HUES48 (cell line): ENCODE measurements around the gene SULT4A1.

Experiments
- H3K27ac ChIP-seq: one replicate; pipeline ENCODE4 v1.7.0; 2013; ENCODE audit warnings: low read depth, low read length, inconsistent platforms
- H3K27me3 ChIP-seq: 2 replicates; pipeline ENCODE4 v1.6.1; 2013; ENCODE audit warnings: mild to moderate bottlenecking, low read length; ENCODE audit not compliant: control insufficient read depth, insufficient read depth
- H3K36me3 ChIP-seq: 2 replicates; pipeline ENCODE4 v1.6.1; 2013; ENCODE audit warnings: low read length; ENCODE audit not compliant: control insufficient read depth, insufficient read depth
- H3K4me1 ChIP-seq: 2 replicates; pipeline ENCODE4 v1.6.1; 2013; ENCODE audit warnings: mild to moderate bottlenecking, low read length; ENCODE audit not compliant: control insufficient read depth, insufficient read depth
- H3K4me3 ChIP-seq: 2 replicates; pipeline ENCODE4 v1.5.1; 2013; ENCODE audit warnings: mild to moderate bottlenecking, low read depth, low read length
- H3K9ac ChIP-seq: 2 replicates; pipeline ENCODE4 v1.6.1; 2013; ENCODE audit warnings: mild to moderate bottlenecking, low read depth, low read length, moderate library complexity
- H3K9me3 ChIP-seq: 2 replicates; pipeline ENCODE4 v1.6.1; 2013; ENCODE audit warnings: low read length; ENCODE audit not compliant: control insufficient read depth, insufficient read depth

SULT4A1 gene

DNA sequence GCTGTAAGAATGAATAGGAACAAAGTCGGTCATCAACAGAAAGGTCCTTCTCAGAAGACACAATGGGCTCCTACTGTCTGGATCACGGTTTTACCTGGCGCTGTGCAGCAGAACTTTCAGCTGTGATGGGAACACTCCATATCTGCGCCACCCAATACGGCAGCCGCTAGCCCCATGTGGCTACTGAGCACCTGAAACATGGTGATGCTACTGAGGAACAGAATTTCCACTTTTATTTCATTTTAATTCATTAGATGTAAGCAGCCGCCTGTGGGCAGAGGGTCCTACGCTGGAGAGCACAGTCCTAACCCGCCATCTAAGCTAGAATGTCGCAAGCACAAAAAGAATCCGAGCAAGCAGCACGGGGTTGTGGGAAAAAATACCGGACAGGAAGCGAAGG is 2.7 kb downstream of the SULT4A1 start:
- H3K9ac ChIP-seq: no peak overlapping the region
- peaks cover 4% of the 10 kb centered on the region; the same call in 1 of the 2 replicates for H3K9me3 ChIP-seq
- H3K4me3 ChIP-seq: no peak overlapping the region
- no peaks in the 10 kb centered on the region for H3K27me3 ChIP-seq
- H3K27ac ChIP-seq: no peak overlapping the region
- peaks cover 21% of the 10 kb centered on the region for H3K4me1 ChIP-seq
- H3K36me3 ChIP-seq: no peaks in the 10 kb centered on the region

GRCh38 chr22:43859176-43859575 is 3.1 kb downstream of the SULT4A1 start:
- Histone ChIP-seq H3K9ac (no peak overlapping the region), H3K4me1 (peaks cover 21% of the 10 kb centered on the region), H3K27me3 (no peaks in the 10 kb centered on the region), H3K4me3 (no peak overlapping the region), H3K27ac (no peak overlapping the region), H3K36me3 (no peaks in the 10 kb centered on the region), H3K9me3 (peaks cover 4% of the 10 kb centered on the region; the same call in 1 of the 2 replicates)

- H3K36me3 ChIP-seq: no peaks in the 10 kb centered on the region
- H3K9ac ChIP-seq: no peak overlapping the region
- H3K27me3 ChIP-seq: no peaks in the 10 kb centered on the region
- H3K4me1 ChIP-seq: peaks cover 25% of the 10 kb centered on the region
- H3K9me3 ChIP-seq: peaks cover 4% of the 10 kb centered on the region; the same call in 1 of the 2 replicates
- H3K27ac ChIP-seq: no peak overlapping the region
- no peak overlapping the region for H3K4me3 ChIP-seq
Measured at GRCh38 chr22:43858156-43858895, 4.0 kb downstream of the SULT4A1 start.

- Histone ChIP-seq H3K27me3 (no peaks in the 10 kb centered on the region), H3K36me3 (no peaks in the 10 kb centered on the region), H3K4me3 (no peak overlapping the region), H3K4me1 (peaks cover 25% of the 10 kb centered on the region), H3K27ac (no peak overlapping the region), H3K9me3 (peaks cover 4% of the 10 kb centered on the region; the same call in 1 of the 2 replicates), H3K9ac (no peak overlapping the region)
Measured at GRCh38 chr22:43857367-43857766, 4.9 kb downstream of the SULT4A1 start.

DNA sequence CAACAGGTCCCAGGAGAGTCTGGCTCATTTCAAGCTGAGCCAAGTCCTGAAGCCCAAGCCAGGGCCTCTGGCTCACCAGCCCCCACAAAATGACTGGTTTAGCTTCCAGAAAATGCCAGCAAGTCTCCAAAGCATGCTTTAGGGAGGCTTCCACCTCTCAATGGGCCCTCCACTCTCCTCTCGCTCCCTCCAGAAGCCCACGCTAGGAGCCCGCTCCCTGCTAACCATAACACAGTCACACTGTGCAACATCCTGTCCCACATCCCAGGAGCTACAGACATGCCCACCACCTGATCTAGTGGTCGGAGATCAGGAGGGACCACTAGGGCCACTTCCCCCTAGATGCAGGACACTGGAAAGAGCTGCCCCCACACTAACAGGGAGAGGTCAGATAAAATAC is 6.9 kb downstream of the SULT4A1 start:
- Histone ChIP-seq H3K9ac (no peak overlapping the region), H3K4me1 (peaks cover 16% of the 10 kb centered on the region; the same call in 1 of the 2 replicates), H3K9me3 (peaks cover 4% of the 10 kb centered on the region; the same call in 1 of the 2 replicates), H3K27ac (no peak overlapping the region), H3K36me3 (no peaks in the 10 kb centered on the region), H3K27me3 (no peaks in the 10 kb centered on the region), H3K4me3 (no peak overlapping the region)

GRCh38 chr22:43854786-43855271 is 7.5 kb downstream of the SULT4A1 start:
- Histone ChIP-seq H3K36me3 (no peaks in the 10 kb centered on the region), H3K27ac (no peak overlapping the region), H3K27me3 (no peaks in the 10 kb centered on the region), H3K4me1 (peaks cover 16% of the 10 kb centered on the region; the same call in 1 of the 2 replicates), H3K9ac (no peak overlapping the region), H3K9me3 (peaks cover 4% of the 10 kb centered on the region; the same call in 1 of the 2 replicates), H3K4me3 (no peak overlapping the region)

DNA sequence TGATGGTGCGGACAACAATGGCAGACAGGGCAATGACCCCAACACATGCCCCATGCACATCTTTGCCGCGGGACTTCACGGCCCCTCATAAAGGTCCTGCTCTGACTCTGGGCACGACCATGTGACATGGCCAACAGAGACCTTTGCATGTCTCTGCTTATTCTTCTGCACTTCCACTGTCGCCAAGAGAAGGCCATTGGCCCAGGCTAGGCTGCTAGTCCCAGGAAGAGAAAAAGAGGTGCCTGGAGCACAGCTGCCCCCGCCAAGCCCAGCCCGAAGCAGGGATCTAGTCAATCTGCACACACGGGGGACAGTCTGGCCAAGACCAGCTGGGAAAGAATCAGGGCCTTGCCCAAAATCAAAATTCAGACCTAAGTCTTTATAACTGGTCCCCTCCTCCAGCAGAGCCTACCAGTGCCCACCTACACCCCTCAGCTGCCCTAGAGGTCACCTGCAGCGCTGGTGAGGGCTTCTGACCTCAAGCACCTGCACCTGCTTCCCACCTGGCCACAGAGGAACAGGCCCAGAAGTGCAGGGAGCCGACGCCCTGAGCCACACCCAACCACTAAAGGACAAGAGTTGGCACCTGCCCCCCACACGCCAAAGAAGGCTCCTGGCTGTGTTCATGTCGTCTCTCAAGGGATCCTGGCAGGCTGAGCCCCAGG is 8.1 kb downstream of the SULT4A1 start:
- Histone ChIP-seq H3K9ac (no peak overlapping the region), H3K27ac (no peak overlapping the region), H3K4me3 (no peak overlapping the region), H3K27me3 (no peaks in the 10 kb centered on the region), H3K4me1 (peaks cover 13% of the 10 kb centered on the region; the same call in 1 of the 2 replicates), H3K36me3 (no peaks in the 10 kb centered on the region), H3K9me3 (peaks cover 4% of the 10 kb centered on the region; the same call in 1 of the 2 replicates)

- Histone ChIP-seq H3K4me1 (peaks cover 8% of the 10 kb centered on the region; the same call in 1 of the 2 replicates), H3K36me3 (no peaks in the 10 kb centered on the region), H3K27ac (no peak overlapping the region), H3K9ac (no peak overlapping the region), H3K4me3 (no peak overlapping the region), H3K9me3 (peaks cover 4% of the 10 kb centered on the region; the same call in 1 of the 2 replicates), H3K27me3 (no peaks in the 10 kb centered on the region)
Measured at GRCh38 chr22:43853328-43853931, 8.9 kb downstream of the SULT4A1 start.

DNA sequence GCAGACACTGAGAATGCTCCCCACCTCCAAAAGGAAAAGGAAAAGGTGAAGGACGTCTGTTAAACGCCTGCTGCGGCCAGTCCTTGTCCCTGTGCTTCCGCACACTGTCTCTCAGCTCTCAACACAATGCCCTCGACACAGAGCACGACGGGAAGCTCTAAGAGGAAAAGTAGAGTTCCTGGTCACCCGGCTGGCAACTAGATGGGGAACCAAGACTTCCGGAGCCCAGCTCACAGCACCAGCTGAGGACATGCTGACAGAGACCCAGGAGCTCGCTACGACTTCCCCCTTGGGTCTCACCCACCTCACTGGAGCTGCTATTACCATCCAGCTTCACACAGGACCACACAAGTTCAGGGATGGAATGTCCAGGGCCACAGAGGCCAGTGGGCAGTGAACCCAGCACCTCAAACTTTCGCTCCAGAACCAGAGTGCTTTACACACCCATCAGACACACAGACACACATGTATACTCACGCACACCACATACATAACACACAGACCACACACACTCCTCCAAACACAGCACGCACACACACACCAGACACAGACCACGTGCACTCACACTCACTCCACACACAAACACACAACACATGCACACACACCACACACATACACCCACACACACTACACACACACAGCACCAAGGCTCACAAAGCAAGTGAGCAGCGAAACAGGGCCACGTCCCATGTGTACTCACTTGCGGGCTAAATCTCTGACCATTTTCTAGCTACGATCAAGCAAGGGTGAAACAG is 9.6 kb downstream of the SULT4A1 start:
- H3K27me3 ChIP-seq: no peaks in the 10 kb centered on the region
- no peak overlapping the region for H3K27ac ChIP-seq
- H3K36me3 ChIP-seq: no peaks in the 10 kb centered on the region
- H3K9me3 ChIP-seq: peaks cover 4% of the 10 kb centered on the region; the same call in 1 of the 2 replicates
- no peak overlapping the region for H3K4me3 ChIP-seq
- peaks cover 6% of the 10 kb centered on the region; the same call in 1 of the 2 replicates for H3K4me1 ChIP-seq
- H3K9ac ChIP-seq: no peak overlapping the region

DNA sequence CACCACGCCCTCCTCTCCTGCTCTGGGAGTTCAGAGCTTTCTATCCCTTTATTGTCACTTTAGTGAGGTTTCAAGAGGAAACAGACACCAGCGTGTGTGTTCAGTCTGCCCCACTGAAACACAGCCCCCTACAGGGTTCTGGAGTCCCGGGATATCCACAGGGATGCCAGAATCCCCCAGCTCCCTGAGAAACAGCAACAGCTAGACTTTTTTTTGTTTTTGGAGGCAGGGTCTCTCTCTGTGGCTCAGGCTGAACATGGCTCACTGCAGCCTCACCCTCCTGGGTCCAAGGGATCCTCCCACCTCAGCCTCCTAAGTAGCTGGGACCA is 10.4 kb downstream of the SULT4A1 start:
- Histone ChIP-seq H3K4me1 (peaks cover 6% of the 10 kb centered on the region; the same call in 1 of the 2 replicates), H3K9me3 (peaks cover 2% of the 10 kb centered on the region; the same call in 1 of the 2 replicates), H3K36me3 (no peaks in the 10 kb centered on the region), H3K27me3 (no peaks in the 10 kb centered on the region), H3K27ac (no peak overlapping the region), H3K4me3 (no peak overlapping the region), H3K9ac (no peak overlapping the region)
